ENCODE data around the gene CD248.
"Not testable (repeated sequence)": the region's sequence is repeated elsewhere in the genome, so short reads cannot be mapped to it uniquely, and the experiment has no call there.

Gene CD248

DNA sequence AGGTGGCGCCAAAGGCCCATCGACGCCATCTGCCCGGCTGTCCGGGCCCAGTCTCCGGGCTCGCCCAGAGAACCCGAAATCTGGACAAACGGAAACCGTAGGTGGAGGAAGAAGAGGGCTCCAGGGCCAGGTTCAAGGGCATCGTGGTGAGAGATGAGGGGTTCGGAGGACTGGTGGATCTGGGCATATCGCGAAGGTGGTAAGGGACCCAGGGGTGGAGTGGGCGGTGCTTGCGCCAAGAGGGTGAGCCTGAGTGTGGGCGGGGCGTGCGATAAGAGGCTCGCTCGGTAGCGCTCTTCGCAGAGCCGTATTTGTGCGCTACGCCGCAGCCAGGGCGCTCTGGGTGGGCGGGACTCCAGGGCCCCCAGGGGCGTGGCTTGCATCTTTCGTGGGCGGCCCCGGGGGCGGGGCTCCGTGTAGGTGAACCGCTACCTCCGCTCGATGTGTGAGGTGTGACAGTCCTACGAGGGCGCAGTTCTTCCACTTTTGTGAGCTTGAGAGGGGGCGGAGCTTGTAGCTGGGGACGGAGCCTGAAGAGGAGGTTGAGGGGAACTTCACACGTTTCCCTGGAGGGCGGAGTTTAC is 4.8 kb downstream of the CD248 start:
- DNase-seq: peak; percentile 97

DNA sequence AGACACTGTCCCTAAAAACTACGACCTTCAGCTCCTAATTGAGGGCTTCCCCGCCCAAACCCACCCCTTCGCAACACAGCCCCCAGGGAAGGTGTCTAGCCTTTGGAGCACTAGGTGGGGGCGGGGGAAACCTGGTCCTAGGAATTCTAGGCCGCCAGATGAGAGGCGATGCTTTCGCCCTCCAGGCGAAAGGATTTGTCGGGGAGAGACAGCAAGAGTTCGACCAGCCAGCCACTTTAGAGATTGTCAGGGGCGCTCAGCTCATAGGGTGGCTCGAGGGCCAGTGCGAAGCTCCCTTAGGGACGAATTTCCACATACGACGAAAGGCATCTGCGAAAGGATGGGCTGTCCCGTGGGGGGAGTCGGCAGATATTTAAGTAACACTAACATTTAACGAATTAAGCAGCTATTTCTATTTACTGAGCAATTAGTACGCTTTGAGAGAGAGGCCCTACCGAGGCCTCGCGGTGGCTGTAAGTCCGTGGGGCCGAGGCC is 5.3 kb downstream of the CD248 start:
- peak; percentile 76 for DNase-seq

GRCh38 chr11:66310803-66311440 is 5.9 kb downstream of the CD248 start:
- not testable (repeated sequence) for DNase-seq

GRCh38 chr11:66310324-66310723 is 6.5 kb downstream of the CD248 start:
- no peak for DNase-seq

GRCh38 chr11:66309475-66309874 is 7.4 kb downstream of the CD248 start:
- DNase-seq: no peak

DNA sequence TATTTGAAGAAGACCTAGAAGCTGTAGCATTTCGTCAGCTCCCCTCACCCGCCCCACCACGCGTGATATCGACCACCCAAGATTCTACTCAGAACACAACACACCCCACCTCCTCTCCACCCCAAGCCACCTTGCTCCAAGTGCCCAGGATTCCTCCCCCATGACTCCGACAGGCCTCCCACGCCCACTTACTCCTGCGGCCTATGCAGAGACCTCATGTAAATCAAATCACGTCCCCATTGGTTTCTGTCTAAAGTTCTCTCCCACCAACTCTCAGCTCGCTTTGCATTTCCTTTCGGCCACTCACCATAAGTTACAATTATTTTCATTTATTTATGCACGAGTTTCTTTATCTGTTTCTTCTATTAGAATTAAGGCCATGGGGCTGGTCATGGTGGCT is 14.2 kb downstream of the CD248 start:
- no peak for DNase-seq

DNA sequence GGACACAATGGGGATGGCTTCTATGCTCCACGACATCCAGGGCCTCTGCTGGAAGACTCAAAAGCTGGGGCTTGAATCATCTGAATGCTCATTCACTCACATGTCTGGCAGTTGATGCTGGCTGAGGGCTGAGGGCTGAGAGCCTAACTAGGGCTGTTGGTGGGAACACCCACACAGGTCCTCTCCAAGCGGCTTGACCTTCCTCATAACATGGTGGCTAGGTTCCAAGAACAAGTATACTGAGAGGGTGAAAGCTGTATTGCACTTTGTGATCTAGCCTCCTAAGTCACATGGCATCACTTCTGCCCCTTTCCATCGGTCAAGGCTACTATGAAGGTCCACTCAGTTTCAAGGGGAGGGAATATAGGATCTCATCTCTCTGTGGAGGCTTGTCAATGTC is 17.7 kb downstream of the CD248 start:
- DNase-seq: no peak

DNA sequence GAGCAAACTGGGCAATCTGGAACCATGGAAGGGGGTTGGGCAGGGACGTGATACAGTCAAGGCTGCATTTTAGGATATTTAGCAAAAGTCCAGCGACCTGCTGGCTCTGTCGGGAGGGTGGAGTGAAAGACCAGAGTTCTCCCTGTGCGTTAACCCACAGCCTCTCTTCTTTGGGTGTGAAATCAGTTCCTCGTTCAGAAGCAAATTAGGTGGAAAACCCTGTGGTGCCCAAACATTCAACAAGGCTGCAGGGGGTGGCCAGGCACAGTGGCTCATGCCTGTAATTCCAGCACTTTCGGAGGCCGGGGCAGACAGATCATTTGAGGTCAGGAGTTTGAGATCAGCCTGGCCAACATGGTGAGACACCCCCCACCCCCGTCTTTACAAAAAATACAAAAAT is 19.2 kb downstream of the CD248 start:
- no peak for DNase-seq

DNA sequence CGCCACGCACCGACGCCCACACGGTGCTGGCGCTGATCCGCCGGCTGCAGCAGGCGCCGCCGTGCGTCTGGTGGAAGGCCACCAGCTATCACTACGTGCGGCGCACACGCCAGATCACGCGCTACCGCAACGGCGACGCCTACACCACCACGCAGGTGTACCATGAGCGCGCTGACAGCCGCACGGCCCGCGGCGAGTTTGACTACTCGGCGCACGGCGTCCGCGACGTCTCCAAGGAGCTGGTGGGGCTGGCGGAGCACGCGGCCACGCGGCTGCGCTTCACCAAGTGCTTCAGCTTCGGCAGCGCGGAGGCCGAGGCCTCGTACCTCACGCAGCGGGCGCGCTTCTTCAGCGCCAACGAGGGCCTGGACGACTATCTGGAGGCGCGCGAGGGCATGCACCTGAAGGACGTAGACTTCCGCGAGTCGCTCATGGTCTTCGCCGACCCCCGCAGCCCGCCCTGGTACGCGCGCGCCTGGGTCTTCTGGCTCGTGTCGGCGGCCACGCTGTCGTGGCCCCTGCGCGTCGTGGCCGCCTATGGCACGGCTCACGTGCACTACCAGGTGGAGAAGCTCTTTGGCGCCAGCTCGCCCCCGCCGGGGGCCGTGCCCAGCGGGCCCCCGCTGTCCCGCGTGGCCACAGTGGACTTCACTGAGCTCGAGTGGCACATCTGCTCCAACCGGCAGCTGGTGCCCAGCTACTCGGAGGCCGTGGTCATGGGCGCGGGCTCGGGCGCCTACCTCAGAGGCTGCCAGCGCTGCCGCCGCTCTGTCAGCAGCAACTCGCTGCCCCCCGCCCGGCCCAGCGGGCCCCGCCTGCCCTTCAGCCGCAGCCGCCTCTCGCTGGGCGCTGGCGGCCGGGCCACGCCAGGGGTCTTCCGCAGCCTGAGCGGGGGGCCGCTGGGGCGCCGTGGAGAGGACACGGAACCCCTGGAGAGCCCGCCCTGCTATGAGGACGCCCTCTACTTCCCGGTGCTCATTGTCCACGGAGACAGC is 21.9 kb downstream of the CD248 start:
- no peak for DNase-seq

DNA sequence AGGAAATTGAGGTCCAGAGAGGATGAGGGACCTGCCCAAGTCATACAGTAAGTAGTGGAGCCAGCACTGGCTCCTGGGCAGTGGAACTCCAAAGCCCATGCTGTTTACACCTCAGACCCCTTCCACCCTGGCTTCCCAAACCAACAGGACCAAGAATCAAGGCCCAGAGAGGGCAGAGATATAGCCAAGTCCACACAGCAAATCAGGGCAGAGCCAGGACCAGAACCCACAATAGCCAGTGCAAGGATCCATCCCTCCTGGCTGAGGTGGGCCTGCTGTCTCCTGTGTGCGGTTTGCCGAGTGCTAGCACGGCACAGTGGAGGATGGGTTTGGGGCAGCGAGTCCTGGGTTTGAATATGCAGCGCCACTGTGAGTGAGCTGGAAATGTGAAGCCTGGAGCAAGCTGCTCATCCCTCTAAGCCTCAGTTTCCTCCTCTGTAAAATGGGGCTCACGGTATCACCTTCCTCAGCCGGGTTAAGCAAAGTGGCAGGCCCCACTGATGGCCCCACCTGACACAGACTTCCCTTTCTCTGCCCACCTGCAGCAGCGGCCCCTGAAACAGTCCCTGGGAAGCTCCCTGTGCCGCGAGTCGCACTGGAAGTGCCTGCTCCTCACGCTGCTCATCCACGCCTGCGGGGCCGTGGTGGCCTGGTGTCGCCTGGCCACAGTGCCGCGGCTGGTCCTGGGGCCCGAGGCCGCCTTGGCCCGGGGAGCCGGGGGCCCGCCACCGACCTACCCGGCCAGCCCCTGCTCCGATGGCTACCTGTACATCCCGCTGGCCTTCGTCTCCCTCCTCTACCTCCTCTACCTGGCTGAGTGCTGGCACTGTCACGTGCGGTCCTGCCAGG is 22.8 kb downstream of the CD248 start:
- no peak for DNase-seq

DNA sequence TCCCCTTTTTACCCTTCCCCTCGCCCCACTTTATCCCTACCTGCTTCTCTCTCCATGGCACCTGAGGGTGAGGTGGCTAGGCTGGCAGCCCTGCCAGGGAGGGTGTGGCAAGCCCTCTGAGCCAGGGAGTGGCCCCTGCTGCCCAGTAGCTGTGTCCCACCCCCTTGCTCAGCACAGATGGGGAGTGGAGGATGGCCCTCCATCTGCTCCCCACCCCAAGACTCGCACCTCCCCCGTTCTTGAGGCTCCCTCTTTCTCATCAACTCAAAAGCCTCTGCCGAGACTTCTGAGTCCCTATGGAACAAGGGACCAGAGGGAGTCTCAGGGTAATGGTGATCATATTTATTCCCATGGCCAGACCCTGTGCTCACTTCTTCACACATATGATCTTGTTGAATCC is 23.5 kb downstream of the CD248 start:
- DNase-seq: no peak

- no peak for DNase-seq
Observed at GRCh38 chr11:66292543-66293332, 24.1 kb downstream of the CD248 start.

DNA sequence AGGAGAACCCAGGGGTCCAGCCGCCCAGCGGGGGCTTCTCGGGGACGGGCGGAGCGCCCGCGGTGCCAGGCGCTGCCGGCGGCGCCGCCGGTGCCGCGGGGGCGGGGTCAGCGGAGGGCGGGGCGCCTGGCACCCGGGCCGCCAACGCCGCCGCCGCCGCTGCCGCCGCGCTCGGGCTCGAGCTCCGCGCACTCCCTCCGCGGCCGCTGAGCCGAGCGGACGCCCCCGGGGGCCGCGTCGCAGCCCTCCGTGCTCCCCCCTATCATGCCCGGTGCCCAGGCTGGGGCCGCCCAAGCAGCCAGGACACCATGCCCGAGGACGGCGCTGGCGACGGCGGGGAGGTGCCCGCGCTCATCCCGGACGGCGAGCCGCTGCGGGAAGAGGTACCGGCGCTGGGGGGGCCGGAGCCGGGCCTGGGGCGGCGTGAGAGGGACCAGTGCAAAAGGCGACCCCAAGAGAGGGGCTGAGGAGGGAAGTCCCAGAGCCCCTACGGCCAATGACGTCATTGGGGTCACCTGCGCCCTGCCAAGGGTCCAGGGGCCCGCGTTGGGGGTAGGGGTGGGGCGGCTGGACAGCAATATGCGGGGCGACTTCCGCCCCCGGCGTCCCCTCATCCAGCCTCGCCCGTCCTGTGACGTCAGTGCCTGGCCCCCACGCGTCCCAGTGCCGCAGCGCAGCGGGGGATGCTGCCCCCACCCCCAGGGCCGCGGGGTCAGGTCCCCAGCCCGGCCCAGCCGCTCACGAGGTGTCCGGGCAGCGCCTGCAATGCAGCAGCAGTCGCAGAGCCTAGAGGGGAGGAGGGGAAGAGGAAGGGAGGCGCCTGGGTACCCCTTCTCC is 24.9 kb downstream of the CD248 start, which contains the start of gene TMEM151A:
TSS of gene TMEM151A (plus strand) at position 189 of the 837 bp plus-strand sequence. CDS start at position 309, 120 bp downstream.
- DNase-seq: peak; percentile 40

GRCh38 chr11:66291303-66291705 is 25.5 kb downstream of the CD248 start:
- no peak for DNase-seq

GRCh38 chr11:66290330-66290621 is 26.6 kb downstream of the CD248 start:
- no peak for DNase-seq

DNA sequence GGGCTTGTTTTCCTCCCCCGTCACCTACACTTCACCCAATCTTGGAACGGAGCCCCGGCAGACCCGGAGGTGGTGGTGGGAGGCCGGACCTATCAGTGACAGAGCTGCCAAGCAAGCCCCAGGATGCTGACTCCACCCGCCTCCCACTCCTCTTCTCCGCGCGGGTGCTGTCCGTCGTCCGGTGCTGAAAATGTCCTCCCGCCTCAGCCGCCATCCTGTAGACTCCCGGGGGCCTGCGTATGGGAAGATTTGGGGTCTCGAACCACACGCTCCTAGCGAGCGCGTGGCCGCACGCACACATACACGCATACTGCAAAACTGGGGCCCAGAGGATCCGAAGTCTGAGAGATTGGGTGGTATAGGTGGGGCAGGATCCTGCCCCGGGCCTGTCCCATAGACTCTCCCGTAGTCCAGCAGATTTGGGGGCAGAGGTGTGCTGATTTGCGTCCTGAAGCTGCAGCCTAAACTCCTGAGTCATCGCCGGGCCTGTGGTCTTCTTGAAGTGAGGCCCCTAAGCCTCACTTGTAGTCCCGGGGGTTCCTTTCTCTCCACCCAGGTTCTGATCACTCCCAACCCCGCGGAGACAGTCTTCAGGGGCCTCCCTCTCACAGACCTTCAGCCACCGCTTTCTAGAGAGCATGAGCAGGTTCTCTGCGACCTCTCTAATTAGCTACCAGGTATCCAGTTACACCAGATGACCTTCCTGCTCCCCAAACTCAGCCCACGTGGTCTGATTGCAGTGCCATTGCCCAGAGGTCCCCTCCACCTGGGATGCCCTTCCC is 27.1 kb downstream of the CD248 start:
- DNase-seq: peak; percentile 80

DNA sequence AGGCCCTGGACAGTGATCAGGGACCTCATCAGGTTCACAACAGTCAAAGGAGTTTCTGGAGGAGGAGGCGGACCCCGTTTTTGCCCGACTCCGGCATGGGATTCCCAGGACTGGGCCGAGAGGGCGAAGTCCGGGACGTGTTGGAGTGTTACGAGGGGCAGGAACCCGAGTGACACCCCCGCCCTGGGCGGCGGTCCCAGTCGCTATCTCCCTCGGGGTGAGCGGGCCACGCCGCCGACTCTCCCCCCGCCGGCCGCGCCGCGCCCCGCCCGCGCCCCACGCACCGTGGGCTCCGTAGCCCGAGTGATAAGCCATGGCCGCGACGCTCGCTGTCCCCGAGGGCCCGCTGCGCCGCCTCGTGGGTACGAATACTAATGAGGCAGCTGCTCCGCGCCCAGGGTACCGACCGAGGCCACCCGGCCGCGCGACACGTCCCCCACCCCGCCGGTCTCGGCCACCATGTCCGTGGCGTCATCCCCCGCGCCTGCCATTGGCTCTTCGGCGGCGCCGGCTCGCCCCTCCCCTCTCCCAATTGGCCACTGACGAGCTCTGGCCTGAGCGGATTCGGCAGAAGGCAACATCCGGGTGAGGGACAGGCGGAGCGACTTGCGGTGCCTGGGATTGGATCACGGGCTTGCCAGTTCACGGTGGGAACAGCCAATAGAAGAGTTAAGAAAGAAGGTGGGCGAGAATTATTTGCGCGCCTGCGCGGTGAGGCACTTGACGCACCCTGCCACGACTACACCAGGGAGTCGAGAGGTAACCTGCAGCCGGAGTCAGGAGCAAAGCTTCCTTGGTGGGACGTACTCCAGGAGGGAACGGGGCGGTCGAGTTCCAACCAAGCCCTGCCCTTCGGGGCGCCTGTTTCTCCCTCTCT is 27.9 kb downstream of the CD248 start, which contains the start of gene YIF1A:
TSS of gene YIF1A (minus strand) at position 473 of the 877 bp plus-strand sequence. CDS start at position 315, 158 bp downstream.
- DNase-seq: peak; percentile 99

GRCh38 chr11:66287889-66288670 is 28.8 kb downstream of the CD248 start:
- no peak for DNase-seq

Measured in NCI-H82 (cell line).